ENCODE measurements around the gene SSC5D. TPM values are rescaled to one million over a fixed set of nuclear protein-coding genes. Genes with fewer than 3 reads are reported as not detected.

The SSC5D gene
- total and polyA plus RNA-seq, 2 donors, result 0.80 to 1.8 TPM

- DNase-seq (ENCODE audit: low read depth in 6 of 9, low spot score in 9 of 9), result no peak
- H3K4me3 ChIP-seq (ENCODE audit: low read length in 2 of 2), result peak overlapping the region; percentile 73 to 85
- no peaks in the 10 kb centered on the region for H3K27me3 ChIP-seq (ENCODE audit: control insufficient read depth in 2 of 2, insufficient read depth in 1 of 2, low read length in 1 of 2)
- H3K4me1 ChIP-seq (ENCODE audit: control insufficient read depth in 2 of 2, insufficient read depth in 2 of 2, low read length in 2 of 2), result peaks cover 54 to 71% of the 10 kb centered on the region in 2 donors
- 91% methylated on average over 46 of the region's 46 CpGs for WGBS
- peaks cover 21 to 36% of the 10 kb centered on the region in 2 donors for H3K36me3 ChIP-seq (ENCODE audit: control insufficient read depth in 2 of 2, insufficient read depth in 2 of 2, low read length in 1 of 2)
- peaks cover 0 to 8% of the 10 kb centered on the region in 2 donors for H3K9me3 ChIP-seq (ENCODE audit: control insufficient read depth in 2 of 2, insufficient read depth in 1 of 2, low read length in 1 of 2)
- peak overlapping the region; percentile 26 to 100 for H3K27ac ChIP-seq (ENCODE audit: low read depth in 1 of 2, low read length in 1 of 2)
These were observed 4.3 kb upstream of the SSC5D start for GRCh38 chr19:55483706-55484592.

- WGBS, result 2% methylated on average over 78 of the region's 78 CpGs
- peak in 8 of 9 donors; percentile 56 to 92 (median 82) for DNase-seq (ENCODE audit: low read depth in 6 of 9, low spot score in 9 of 9)
- H3K4me1 ChIP-seq (ENCODE audit: control insufficient read depth in 2 of 2, insufficient read depth in 2 of 2, low read length in 2 of 2), result peaks cover 54 to 68% of the 10 kb centered on the region in 2 donors
- peak within 1 kb of the TSS; percentile 73 to 85 for H3K4me3 ChIP-seq (ENCODE audit: low read length in 2 of 2)
- H3K36me3 ChIP-seq (ENCODE audit: control insufficient read depth in 2 of 2, insufficient read depth in 2 of 2, low read length in 1 of 2), result peaks cover 21 to 36% of the 10 kb centered on the region in 2 donors
- H3K9me3 ChIP-seq (ENCODE audit: control insufficient read depth in 2 of 2, insufficient read depth in 1 of 2, low read length in 1 of 2), result peaks cover 0 to 8% of the 10 kb centered on the region in 2 donors
- no peaks in the 10 kb centered on the region for H3K27me3 ChIP-seq (ENCODE audit: control insufficient read depth in 2 of 2, insufficient read depth in 1 of 2, low read length in 1 of 2)
- peak within 1 kb of the TSS; percentile 93 to 100 for H3K27ac ChIP-seq (ENCODE audit: low read depth in 1 of 2, low read length in 1 of 2)
These were observed 3.4 kb upstream of the SSC5D start, which contains the start of gene NAT14 for GRCh38 chr19:55484593-55485438. Gene NAT14, plus strand, starts transcription at chr19:55485188. Its CDS starts 521 bp downstream, at chr19:55485709.

GRCh38 chr19:55485439-55486011 is 2.7 kb upstream of the SSC5D start:
- peak in 7 of 9 donors; percentile 57 to 95 (median 86) for DNase-seq (ENCODE audit: low read depth in 6 of 9, low spot score in 9 of 9)
- H3K27me3 ChIP-seq (ENCODE audit: control insufficient read depth in 2 of 2, insufficient read depth in 1 of 2, low read length in 1 of 2), result peaks cover 0 to 5% of the 10 kb centered on the region in 2 donors
- peaks cover 52 to 61% of the 10 kb centered on the region in 2 donors for H3K4me1 ChIP-seq (ENCODE audit: control insufficient read depth in 2 of 2, insufficient read depth in 2 of 2, low read length in 2 of 2)
- peaks cover 21 to 36% of the 10 kb centered on the region in 2 donors for H3K36me3 ChIP-seq (ENCODE audit: control insufficient read depth in 2 of 2, insufficient read depth in 2 of 2, low read length in 1 of 2)
- peak overlapping the region; percentile 73 to 85 for H3K4me3 ChIP-seq (ENCODE audit: low read length in 2 of 2)
- WGBS, result 3% methylated on average over 18 of the region's 18 CpGs
- peaks cover 0 to 8% of the 10 kb centered on the region in 2 donors for H3K9me3 ChIP-seq (ENCODE audit: control insufficient read depth in 2 of 2, insufficient read depth in 1 of 2, low read length in 1 of 2)
- H3K27ac ChIP-seq (ENCODE audit: low read depth in 1 of 2, low read length in 1 of 2), result peak overlapping the region; percentile 93 to 100

GRCh38 chr19:55486043-55486970 is 1.9 kb upstream of the SSC5D start:
- peaks cover 16 to 32% of the 10 kb centered on the region in 2 donors for H3K36me3 ChIP-seq (ENCODE audit: control insufficient read depth in 2 of 2, insufficient read depth in 2 of 2, low read length in 1 of 2)
- WGBS, result 90% methylated on average over 53 of the region's 53 CpGs
- H3K27me3 ChIP-seq (ENCODE audit: control insufficient read depth in 2 of 2, insufficient read depth in 1 of 2, low read length in 1 of 2), result peaks cover 0 to 9% of the 10 kb centered on the region in 2 donors
- H3K4me1 ChIP-seq (ENCODE audit: control insufficient read depth in 2 of 2, insufficient read depth in 2 of 2, low read length in 2 of 2), result peaks cover 45 to 58% of the 10 kb centered on the region in 2 donors
- peak overlapping the region; percentile 93 to 100 for H3K27ac ChIP-seq (ENCODE audit: low read depth in 1 of 2, low read length in 1 of 2)
- H3K4me3 ChIP-seq (ENCODE audit: low read length in 2 of 2), result peak overlapping the region; percentile 73 to 85
- peaks cover 0 to 8% of the 10 kb centered on the region in 2 donors for H3K9me3 ChIP-seq (ENCODE audit: control insufficient read depth in 2 of 2, insufficient read depth in 1 of 2, low read length in 1 of 2)
- DNase-seq (ENCODE audit: low read depth in 6 of 9, low spot score in 9 of 9), result no peak

- WGBS, result 82% methylated on average over 27 of the region's 27 CpGs
- peaks cover 0 to 8% of the 10 kb centered on the region in 2 donors for H3K9me3 ChIP-seq (ENCODE audit: control insufficient read depth in 2 of 2, insufficient read depth in 1 of 2, low read length in 1 of 2)
- peaks cover 14 to 23% of the 10 kb centered on the region in 2 donors for H3K36me3 ChIP-seq (ENCODE audit: control insufficient read depth in 2 of 2, insufficient read depth in 2 of 2, low read length in 1 of 2)
- H3K27ac ChIP-seq (ENCODE audit: low read depth in 1 of 2, low read length in 1 of 2), result peak overlapping the region; percentile 64 to 100
- peaks cover 0 to 16% of the 10 kb centered on the region in 2 donors for H3K27me3 ChIP-seq (ENCODE audit: control insufficient read depth in 2 of 2, insufficient read depth in 1 of 2, low read length in 1 of 2)
- peak overlapping the region; percentile 48 to 73 for H3K4me3 ChIP-seq (ENCODE audit: low read length in 2 of 2)
- DNase-seq (ENCODE audit: low read depth in 6 of 9, low spot score in 9 of 9), result peak in 1 of 9 donors; percentile 52
- peaks cover 52 to 67% of the 10 kb centered on the region in 2 donors for H3K4me1 ChIP-seq (ENCODE audit: control insufficient read depth in 2 of 2, insufficient read depth in 2 of 2, low read length in 2 of 2)
These were observed 989 bp upstream of the SSC5D start for GRCh38 chr19:55486971-55487923.

GRCh38 chr19:55488986-55489710 is 912 bp downstream of the SSC5D start:
- Histone ChIP-seq H3K27me3 (ENCODE audit: control insufficient read depth in 2 of 2, insufficient read depth in 1 of 2, low read length in 1 of 2) (peaks cover 0 to 29% of the 10 kb centered on the region in 2 donors), H3K4me1 (ENCODE audit: control insufficient read depth in 2 of 2, insufficient read depth in 2 of 2, low read length in 2 of 2) (peaks cover 49 to 73% of the 10 kb centered on the region in 2 donors), H3K36me3 (ENCODE audit: control insufficient read depth in 2 of 2, insufficient read depth in 2 of 2, low read length in 1 of 2) (peaks cover 8% of the 10 kb centered on the region in 2 donors), H3K4me3 (ENCODE audit: low read length in 2 of 2) (no peak overlapping the region), H3K27ac (ENCODE audit: low read depth in 1 of 2, low read length in 1 of 2) (peak overlapping the region in 1 of 2 donors; percentile 32), H3K9me3 (ENCODE audit: control insufficient read depth in 2 of 2, insufficient read depth in 1 of 2, low read length in 1 of 2) (peaks cover 0 to 8% of the 10 kb centered on the region in 2 donors)
- DNase-seq (ENCODE audit: low read depth in 6 of 9, low spot score in 9 of 9), result no peak
- WGBS, result 78% methylated on average over 36 of the region's 36 CpGs

Data from thymus (tissue), 11 donors.